Measurements from ENCODE around the gene PAF1.
"Not testable (repeated sequence)": the region's sequence is repeated elsewhere in the genome, so short reads cannot be mapped to it uniquely, and the experiment has no call there.

Gene PAF1

DNA sequence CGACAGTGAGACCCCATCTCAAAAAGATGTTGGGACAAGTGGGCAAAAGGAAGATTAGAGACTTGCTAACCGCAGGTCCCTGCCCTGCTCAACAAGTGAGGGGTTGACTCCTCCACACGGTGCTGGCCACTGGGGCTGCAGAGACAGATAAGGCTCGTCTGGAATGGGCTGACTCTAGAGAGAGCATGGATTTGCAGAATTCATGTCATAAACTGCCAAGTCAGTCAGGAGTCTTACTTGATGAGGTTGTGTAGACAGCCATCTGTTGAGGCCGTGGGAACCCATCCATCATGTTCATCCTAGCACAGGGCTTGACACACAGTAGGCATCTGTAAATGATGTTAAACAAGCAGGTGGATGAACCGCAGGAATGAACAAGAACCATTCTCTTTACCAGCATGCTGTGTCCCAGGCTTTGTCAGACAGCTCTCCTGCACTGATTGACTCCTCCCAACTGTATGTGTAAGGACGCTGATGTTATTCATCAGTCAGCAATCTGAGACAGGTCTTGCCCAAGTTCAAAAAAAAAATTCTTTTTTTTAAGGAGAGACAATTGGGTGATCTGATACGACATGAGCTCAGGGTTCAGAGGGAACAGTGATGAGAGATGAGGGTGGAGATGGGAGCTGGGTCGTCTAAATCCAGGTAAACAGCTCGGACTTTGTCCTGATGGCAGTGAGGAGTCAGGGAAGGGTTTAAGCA is 8.8 kb downstream of the PAF1 start:
- no peak for DNase-seq (ENCODE audit: low spot score)

GRCh38 chr19:39380521-39381502 is 10.1 kb downstream of the PAF1 start:
- no peak for DNase-seq (ENCODE audit: low spot score)

DNA sequence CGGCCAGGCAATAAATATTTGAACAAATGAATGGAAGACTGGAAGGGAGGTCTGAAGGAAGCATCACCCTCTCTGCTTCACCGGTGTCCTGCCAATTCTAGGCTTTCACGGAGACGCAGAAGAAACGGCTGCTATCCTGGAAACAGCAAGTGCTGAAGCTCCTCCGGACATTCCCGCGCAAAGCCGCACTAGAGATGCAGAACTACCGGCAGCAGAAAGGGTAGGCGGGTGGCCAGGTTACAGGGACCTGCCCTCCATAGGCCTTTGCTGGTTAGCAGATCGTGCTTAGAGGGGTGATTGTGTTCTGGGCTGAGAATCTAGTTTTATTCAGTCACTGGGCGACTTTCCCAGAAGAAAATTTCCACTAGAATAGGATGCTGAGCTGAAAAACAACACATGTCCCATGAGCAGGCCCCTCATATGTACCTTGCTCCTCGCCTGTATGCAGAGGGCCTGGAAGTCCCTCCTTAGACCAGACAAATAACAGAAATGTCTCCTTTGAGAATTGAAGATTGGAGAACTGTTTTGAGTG is 11.0 kb downstream of the PAF1 start:
- no peak for DNase-seq (ENCODE audit: low spot score)

DNA sequence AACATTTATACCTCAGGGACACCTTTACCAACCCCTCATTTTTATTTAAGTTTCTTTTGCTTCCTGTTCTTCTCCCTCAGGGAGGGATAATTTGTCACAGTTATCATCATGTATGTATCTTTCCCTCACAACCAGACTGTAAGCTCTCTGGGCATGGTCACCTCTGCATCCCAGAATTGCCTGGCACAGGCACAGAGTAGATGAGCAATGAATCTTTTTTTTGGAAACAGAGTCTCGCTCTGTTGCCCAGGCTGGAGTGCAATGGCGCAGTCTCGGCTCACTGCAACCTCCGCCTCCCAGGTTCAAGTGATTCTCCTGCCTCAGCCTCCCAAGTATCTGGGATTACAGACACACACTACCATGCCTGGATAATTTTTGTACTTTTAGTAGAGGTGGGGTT is 11.5 kb downstream of the PAF1 start:
- DNase-seq (ENCODE audit: low spot score) = not testable (repeated sequence)

DNA sequence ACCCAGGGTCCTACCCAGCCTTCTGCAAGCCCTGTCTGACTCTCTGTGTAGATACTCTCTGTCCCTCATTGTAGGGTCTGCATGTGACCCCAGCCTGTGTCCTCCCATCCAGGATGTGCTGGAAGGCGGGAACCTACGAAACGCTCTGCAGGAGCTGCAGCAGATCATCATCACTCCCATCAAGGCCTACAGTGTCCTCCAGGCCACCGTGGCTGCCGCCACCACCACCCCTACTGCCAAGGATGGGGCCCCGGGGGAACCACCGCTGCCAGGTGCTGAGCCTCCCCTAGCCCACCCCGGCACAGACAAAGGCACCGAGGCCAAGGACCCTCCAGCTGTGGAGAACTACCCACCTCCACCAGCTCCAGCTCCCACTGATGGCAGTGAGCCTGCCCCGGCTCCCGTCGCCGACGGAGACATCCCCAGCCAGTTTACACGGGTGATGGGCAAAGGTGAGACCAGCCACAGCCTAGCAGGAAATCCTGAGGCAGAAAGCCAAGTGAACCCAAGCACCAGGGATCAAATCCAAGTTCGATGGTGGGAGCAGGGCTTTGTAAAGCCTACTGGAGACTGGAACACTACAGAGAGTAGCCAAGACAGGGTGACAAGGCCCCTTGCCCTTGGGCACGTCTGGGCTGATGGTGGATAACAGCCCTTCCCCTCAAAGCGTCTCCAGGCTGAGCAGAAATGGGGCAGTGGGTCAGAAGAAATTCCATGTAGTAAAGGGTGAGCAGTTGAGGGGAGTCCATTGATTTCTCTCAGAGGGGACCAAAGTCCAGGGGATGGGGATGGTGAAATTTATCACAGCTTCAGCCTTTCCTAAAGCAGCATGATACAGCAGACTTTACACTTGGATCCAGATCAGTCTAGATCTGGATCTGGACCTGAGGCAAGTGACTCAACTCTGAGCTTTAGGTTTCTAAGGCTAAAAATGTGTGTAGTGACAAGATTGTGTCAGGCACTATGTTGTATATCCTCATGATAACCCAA is 13.2 kb downstream of the PAF1 start:
- no peak for DNase-seq (ENCODE audit: low spot score)

DNA sequence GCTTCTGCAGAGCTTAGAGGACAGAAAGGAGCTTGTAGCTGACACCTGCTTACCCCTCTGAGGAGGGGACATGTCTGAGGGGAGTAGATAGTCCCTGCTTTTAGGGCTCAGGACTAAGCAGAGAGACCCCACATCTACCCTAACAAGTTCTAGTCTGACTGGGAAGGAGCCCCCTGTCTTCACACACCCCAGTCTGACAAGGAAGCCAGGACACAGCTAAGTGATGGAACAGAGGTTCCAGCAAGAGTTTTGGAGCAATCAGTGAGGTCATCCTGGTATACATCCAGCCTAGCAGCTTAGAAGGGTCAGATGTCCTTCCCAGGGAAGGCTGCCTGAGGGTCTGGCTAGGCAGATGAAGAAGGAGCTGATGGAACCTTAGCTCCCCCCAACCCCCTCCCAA is 15.0 kb downstream of the PAF1 start:
- no peak for DNase-seq (ENCODE audit: low spot score)

GRCh38 chr19:39372941-39373340 is 18.0 kb downstream of the PAF1 start:
- DNase-seq (ENCODE audit: low spot score) = no peak

DNA sequence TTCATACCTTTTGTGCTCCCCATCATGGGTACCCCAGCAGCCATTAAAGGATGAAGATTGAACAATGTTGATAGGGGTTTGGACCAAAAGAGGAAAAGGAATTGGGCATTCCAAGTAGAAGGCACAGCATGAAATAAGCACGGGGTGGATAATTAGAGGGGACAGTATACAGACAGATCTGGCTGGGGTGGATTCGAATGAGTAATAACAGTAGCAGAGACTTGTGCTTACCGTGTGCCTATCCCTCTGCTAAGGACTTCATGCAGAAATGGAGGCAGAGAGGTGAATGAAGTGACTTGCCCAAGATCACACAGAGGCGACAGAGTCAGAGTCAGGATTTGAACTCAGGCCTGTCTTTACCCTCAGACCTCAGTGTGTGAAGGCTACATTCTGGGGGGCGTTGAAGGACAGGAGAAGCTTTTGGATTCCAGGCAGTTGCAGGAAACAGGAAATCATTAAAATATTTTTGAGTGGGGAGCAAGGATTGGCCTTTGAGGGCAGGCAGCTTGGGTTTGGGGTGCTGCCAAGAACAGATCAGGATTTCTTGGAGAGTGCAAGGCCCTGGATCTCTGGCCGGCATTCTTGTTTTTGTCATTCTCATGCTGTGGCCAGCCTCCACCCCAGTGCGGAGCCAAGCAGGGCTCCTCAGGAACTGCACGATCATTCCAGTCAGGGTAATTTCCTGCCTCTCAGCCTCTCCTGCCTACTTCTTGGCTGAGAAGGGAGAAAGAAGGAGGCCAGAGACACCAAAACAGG is 18.7 kb downstream of the PAF1 start:
- DNase-seq (ENCODE audit: low spot score) = no peak

DNA sequence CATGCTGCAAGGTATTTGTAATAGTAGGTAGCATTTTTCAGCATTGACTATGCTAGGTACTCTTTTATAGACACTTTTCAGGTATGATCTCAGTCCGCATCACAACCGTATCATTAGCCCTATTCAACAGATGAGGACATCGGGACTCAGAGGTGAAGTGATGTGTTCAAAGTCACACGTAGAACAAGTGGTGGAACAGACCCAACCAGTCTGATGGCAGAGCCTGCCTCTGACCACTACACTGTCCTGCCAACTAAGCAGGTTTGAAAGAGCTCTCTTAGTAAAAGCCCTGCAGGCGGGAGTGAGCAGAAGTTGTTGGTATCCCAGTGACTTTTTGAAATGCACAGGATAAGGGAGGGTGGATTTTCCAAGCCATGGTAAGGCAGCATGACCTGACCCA is 20.2 kb downstream of the PAF1 start:
- DNase-seq (ENCODE audit: low spot score) = no peak

GRCh38 chr19:39369200-39369599 is 21.7 kb downstream of the PAF1 start:
- DNase-seq (ENCODE audit: low spot score) = no peak

DNA sequence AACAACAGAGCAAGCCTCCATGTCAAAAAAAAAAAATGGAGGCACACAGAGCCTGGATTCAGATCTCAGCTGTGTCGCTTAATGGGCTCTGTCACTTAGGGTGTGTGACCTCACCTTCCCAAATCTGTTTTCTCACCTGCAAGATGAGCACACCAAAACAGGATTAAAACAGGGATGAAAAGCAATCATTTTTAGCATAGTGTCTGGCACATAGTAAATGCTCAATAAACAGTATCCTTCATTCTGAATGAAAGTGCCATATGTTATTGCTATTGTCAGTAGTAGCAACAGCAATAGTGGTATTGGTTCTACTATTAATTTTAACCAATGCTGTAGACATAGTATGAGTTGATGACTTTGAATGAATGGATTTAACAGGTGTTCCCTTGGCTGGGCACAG is 25.4 kb downstream of the PAF1 start:
- no peak for DNase-seq (ENCODE audit: low spot score)

- no peak for DNase-seq (ENCODE audit: low spot score)
These were observed 26.9 kb downstream of the PAF1 start for GRCh38 chr19:39363901-39364457.

GRCh38 chr19:39362682-39363657 is 27.9 kb downstream of the PAF1 start:
- DNase-seq (ENCODE audit: low spot score) = no peak

DNA sequence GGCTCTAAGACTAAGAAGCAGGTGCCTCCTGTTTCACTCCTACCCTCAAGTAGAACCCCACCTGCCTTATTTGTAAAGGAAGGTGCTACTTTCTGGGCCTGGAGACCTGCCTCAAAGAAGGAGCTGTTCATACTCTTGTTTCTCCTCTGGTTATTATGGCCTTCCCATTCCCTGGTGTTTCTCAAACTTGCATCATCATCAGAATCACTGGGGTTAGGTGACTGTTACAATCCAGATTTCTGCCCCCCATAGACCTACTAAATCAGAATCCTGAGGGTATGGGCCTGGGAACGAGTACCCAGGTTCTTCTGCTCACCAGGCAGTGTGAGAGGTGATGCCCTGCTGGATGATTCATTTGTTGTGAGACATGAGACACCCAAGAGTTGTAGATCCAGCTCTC is 30.3 kb downstream of the PAF1 start:
- DNase-seq (ENCODE audit: low spot score) = no peak

GRCh38 chr19:39359026-39359425 is 31.9 kb downstream of the PAF1 start:
- DNase-seq (ENCODE audit: low spot score) = no peak

GRCh38 chr19:39356647-39357046 is 34.3 kb downstream of the PAF1 start:
- no peak for DNase-seq (ENCODE audit: low spot score)

GRCh38 chr19:39356073-39356472 is 34.8 kb downstream of the PAF1 start:
- DNase-seq (ENCODE audit: low spot score) = no peak

GRCh38 chr19:39355253-39355652 is 35.7 kb downstream of the PAF1 start:
- no peak for DNase-seq (ENCODE audit: low spot score)

Measured in CD4-positive, alpha-beta T cell treated with Interleukin-6 at 100 ng/mL for 8 hours (primary cell).